GM19468 (cell line): ENCODE data around the gene KLF6.
A peak's percentile ranks its signal among the peaks of the same experiment; 100 is the strongest.

Source experiments
- ATAC-seq: cut with Tn5 transposase; IDR thresholded peaks from one replicate; pipeline ENCODE4 v1.9.1; 2021; ENCODE audit warnings: mild to moderate bottlenecking, moderate library complexity, moderate number of reproducible peaks; ENCODE audit not compliant: unreplicated experiment; ENCODE audit errors: extremely low read depth

The KLF6 gene

GRCh38 chr10:3760083-3760482, 24.9 kb downstream of the KLF6 start:
- no peak for ATAC-seq

- ATAC-seq: no peak
Observed at GRCh38 chr10:3759397-3759796, 25.6 kb downstream of the KLF6 start.

GRCh38 chr10:3758491-3758970, 26.5 kb downstream of the KLF6 start:
- no peak for ATAC-seq

GRCh38 chr10:3757638-3758490, 27.1 kb downstream of the KLF6 start:
- ATAC-seq: peak; percentile 48

GRCh38 chr10:3757250-3757637, 27.8 kb downstream of the KLF6 start:
- ATAC-seq: no peak

GRCh38 chr10:3756360-3756740, 28.7 kb downstream of the KLF6 start:
- no peak for ATAC-seq

GRCh38 chr10:3755440-3756359, 29.3 kb downstream of the KLF6 start:
- no peak for ATAC-seq

GRCh38 chr10:3754727-3755439, 30.1 kb downstream of the KLF6 start:
- ATAC-seq: no peak

GRCh38 chr10:3750854-3751253, 34.2 kb downstream of the KLF6 start:
- ATAC-seq: no peak

- no peak for ATAC-seq
Observed at GRCh38 chr10:3750006-3750816, 34.8 kb downstream of the KLF6 start.

- no peak for ATAC-seq
Observed at GRCh38 chr10:3749600-3749999, 35.4 kb downstream of the KLF6 start.

GRCh38 chr10:3749011-3749410, 36.0 kb downstream of the KLF6 start:
- no peak for ATAC-seq

GRCh38 chr10:3748484-3748883, 36.5 kb downstream of the KLF6 start:
- no peak for ATAC-seq

GRCh38 chr10:3747984-3748383, 37.0 kb downstream of the KLF6 start:
- ATAC-seq: no peak

- ATAC-seq: no peak
Observed at GRCh38 chr10:3747248-3747960, 37.6 kb downstream of the KLF6 start.

- no peak for ATAC-seq
Observed at GRCh38 chr10:3746634-3747033, 38.4 kb downstream of the KLF6 start.

GRCh38 chr10:3745521-3745920, 39.5 kb downstream of the KLF6 start:
- no peak for ATAC-seq

- no peak for ATAC-seq
Observed at GRCh38 chr10:3741688-3742461, 43.1 kb downstream of the KLF6 start.
